Upper lobe of right lung (tissue), 1 donor: Measurements from ENCODE around the gene TMEM181. TPM values are rescaled to one million over a fixed set of nuclear protein-coding genes. Genes with fewer than 3 reads are reported as not detected.

Experiments used
- ATAC-seq: fragments of 200-7000 bp; cut with Tn5 transposase; one replicate; pipeline ENCODE4 v1.9.1; 2020; ENCODE audit warnings: mild to moderate bottlenecking, moderate library complexity
- DNase-seq: peaks from one replicate; pipeline ENCODE4 v3.0.0-alpha.2; 2020
- H3K27ac ChIP-seq: fragments of 200-600 bp; one replicate; pipeline ENCODE4 v1.8.0; 2022
- H3K27me3 ChIP-seq: fragments of 200-600 bp; one replicate; pipeline ENCODE4 v1.8.0; 2022; ENCODE audit warnings: mild to moderate bottlenecking
- H3K36me3 ChIP-seq: fragments of 200-600 bp; one replicate; pipeline ENCODE4 v1.8.0; 2022
- H3K4me1 ChIP-seq: fragments of 200-600 bp; one replicate; pipeline ENCODE4 v1.8.0; 2022
- H3K4me3 ChIP-seq: fragments of 200-600 bp; one replicate; pipeline ENCODE4 v1.8.0; 2022; ENCODE audit warnings: mild to moderate bottlenecking
- H3K9me3 ChIP-seq: fragments of 200-600 bp; one replicate; pipeline ENCODE4 v1.8.0; 2022
- CTCF ChIP-seq: fragments of 200-600 bp; IDR thresholded peaks from one replicate; pipeline ENCODE4 v1.8.0; 2022; ENCODE audit warnings: antibody characterized with exemption
- intact Hi-C: fragments of 100-400 bp; cut with DNase I; formaldehyde crosslinking; loops from one replicate; pipeline ENCODE4 v1.11.0; 2022
- total RNA-seq: library from RNA; stranded (reverse); fragmentation: NEBNext Ultra II Directional; extraction: Animal tissue kit (Norgen Biotek cat#: 25700); gene quantifications from one replicate; pipeline ENCODE4 v1.2.1, GENCODE V29; 2021
- donor health status: DM: no; HTN: yes; CAD: no; lungs with severe emphysema.

Gene TMEM181
- total RNA-seq, 1 donor from 2014 or later: 31.5 TPM

DNA sequence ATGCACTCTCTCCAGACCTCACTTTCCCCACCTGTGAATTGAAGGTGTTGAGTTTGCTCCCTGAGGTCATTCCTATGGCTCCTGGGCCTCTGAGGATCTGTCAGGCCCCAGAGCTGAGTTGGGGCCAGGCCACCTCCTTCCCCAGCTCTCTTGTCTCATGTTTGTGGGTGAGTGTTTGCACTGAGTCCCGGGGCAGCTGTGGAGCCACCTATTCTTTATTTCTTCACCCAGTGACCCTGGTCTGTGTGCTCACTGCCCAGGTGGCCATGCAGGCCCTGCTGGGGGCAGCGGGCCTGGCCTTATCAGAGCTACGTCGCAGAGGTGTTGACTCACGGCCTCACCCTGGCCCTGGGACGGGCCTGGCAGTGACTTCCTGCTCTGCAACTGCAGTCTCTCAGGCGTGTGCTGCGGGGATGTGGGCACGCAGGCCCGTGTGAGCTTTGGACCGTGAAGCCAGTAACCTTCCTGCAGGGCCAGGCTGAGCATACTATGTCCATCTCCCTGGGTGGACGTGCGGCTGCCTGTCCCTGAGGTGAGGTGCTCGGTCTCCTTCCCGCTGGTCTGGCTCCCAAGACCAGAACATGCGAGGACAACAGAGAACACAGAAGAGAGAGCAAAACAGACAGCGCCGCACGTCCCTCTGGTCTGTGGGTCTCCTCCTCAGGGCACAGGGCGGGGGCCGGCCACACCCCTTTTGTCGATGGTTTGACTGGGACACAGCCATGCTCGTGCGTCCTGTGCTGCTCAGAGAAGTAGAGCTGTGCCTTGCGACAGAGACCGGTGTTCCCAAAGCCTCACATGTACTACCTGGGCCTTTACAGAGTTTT, 12.1 kb downstream of the TMEM181 start:
- no peak for TF ChIP-seq CTCF
- Histone ChIP-seq H3K27ac (peak overlapping the region; percentile 51), H3K36me3 (peaks cover 6% of the 10 kb centered on the region), H3K27me3 (no peaks in the 10 kb centered on the region), H3K4me3 (no peak overlapping the region), H3K9me3 (no peaks in the 10 kb centered on the region), H3K4me1 (peaks cover 23% of the 10 kb centered on the region)
- intact Hi-C loops: no loop called here
- ATAC-seq: peak; percentile 95
- peak; percentile 84 for DNase-seq

DNA sequence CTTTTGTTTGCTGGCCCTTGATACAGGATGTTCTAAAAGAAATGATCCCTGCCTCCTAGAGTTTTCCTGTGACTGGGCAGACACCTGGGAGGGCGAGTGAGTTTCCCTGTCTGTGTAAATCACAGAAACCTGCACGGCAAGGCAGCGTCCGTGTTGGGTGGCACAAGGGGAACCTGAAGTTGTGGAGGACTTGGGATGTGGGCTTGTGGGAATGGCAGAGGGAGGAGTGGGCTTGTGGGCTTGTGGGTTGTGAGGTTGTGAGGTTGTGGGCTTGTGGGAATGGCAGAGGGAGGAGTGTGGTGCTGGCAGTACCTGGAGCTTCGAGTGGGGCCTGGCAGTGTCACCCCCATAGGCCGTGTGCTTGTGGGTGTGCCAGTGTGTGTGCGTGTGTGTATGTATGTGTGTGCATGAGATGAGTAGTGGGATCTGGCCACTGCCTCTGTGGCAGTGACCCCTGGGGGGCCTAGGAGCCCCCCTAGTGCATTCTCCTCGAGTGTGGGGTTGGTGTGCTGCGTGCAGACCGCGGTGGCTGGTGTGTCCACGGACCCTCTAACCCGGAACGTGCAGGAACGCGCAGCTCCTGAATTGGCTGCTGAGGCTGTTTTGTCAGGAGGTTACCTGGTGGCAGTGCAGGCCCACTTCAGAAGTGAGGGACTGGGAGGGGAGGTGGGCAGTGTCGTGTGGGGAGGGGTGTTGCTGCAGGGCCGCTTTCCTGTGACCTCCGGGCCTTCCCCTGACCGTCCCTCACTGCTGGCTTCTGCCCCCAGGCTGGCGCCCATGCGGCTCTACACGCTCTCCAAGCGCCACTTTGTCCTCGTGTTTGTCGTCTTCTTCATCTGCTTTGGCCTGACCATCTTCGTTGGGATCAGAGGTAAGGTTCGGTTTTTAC, 13.0 kb downstream of the TMEM181 start:
- H3K4me3 ChIP-seq: no peak overlapping the region
- peaks cover 6% of the 10 kb centered on the region for H3K36me3 ChIP-seq
- DNase-seq (no peak), ATAC-seq (no peak)
- no peak overlapping the region for H3K27ac ChIP-seq
- TF ChIP-seq CTCF: no peak
- no peaks in the 10 kb centered on the region for H3K27me3 ChIP-seq
- H3K9me3 ChIP-seq: no peaks in the 10 kb centered on the region
- intact Hi-C loops: no loop called here
- H3K4me1 ChIP-seq: peaks cover 23% of the 10 kb centered on the region

DNA sequence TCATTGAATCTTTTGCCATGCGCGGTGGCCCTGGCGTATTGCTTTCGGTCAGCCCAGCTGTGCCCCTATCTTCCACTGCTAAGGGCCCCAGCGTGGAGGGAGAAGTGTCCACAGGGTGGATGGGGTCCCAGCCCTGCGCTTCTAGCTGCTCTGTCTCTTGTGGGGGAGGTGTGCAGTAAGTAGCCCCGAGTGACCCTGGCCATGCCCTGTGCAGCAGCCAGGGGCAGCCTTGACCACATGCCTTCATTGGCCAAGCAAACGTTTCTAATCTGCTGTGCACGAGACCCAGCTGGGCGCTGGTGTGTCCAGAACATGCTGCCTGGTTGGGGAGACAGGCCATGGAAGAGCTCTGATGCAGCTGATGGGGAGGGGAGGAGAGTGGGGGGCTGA, 13.6 kb downstream of the TMEM181 start:
- TF ChIP-seq CTCF: no peak
- Histone ChIP-seq H3K27me3 (no peaks in the 10 kb centered on the region), H3K4me1 (peaks cover 23% of the 10 kb centered on the region), H3K36me3 (peaks cover 6% of the 10 kb centered on the region), H3K4me3 (no peak overlapping the region), H3K9me3 (no peaks in the 10 kb centered on the region), H3K27ac (no peak overlapping the region)
- intact Hi-C loops: no loop called here
- ATAC-seq (no peak), DNase-seq (no peak)

DNA sequence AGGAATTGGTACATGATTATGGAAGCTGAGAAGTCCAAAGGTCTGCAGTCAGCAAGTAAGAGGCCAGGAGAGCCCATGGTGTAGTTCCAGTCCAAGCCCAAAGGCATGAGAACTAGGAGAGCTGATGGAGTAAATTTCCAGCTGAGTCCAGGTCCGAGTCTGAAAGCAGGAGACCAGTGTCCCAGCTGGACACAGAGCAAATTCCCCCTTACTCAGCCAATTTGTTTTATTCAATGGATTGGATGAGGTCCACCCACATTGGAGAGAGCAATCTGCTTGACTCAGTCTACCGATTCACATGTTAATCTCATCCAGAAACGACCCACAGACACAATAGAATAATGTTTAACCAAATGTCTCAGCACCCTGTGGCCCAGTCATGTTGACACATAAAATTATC, 14.9 kb downstream of the TMEM181 start:
- no peaks in the 10 kb centered on the region for H3K9me3 ChIP-seq
- no peak overlapping the region for H3K4me3 ChIP-seq
- ATAC-seq: no peak
- no peaks in the 10 kb centered on the region for H3K27me3 ChIP-seq
- peaks cover 23% of the 10 kb centered on the region for H3K4me1 ChIP-seq
- intact Hi-C loops: no loop called here
- H3K27ac ChIP-seq: no peak overlapping the region
- peaks cover 6% of the 10 kb centered on the region for H3K36me3 ChIP-seq
- TF ChIP-seq CTCF: no peak
- no peak for DNase-seq

- Histone ChIP-seq H3K9me3 (no peaks in the 10 kb centered on the region), H3K4me3 (no peak overlapping the region), H3K36me3 (peaks cover 6% of the 10 kb centered on the region), H3K4me1 (peaks cover 23% of the 10 kb centered on the region), H3K27ac (no peak overlapping the region), H3K27me3 (no peaks in the 10 kb centered on the region)
- DNase-seq (no peak), ATAC-seq (no peak)
- TF ChIP-seq CTCF: no peak
- intact Hi-C loops: no loop called here
These were observed 15.7 kb downstream of the TMEM181 start for GRCh38 chr6:158575550-158575949.
